Aorta (tissue), 5 donors: Measurements from ENCODE around the gene DMRTC2. TPM values are rescaled to one million over a fixed set of nuclear protein-coding genes. Genes with fewer than 3 reads are reported as not detected.
A peak's percentile ranks its signal among the peaks of the same experiment; 100 is the strongest.
"Not testable (repeated sequence)": the region's sequence is repeated elsewhere in the genome, so short reads cannot be mapped to it uniquely, and the experiment has no call there.

Experiments
- ATAC-seq: fragments of 200-7000 bp; cut with Tn5 transposase; one replicate; pipeline ENCODE4 v1.9.1; 2022; ENCODE audit warnings: moderate library complexity; ENCODE audit not compliant: low FRiP score
- DNase-seq, 2 donors: peaks; one replicate each; pipeline ENCODE4 v3.0.0-alpha.2; 2020
- H3K27ac ChIP-seq, 2 donors: one replicate each; pipeline ENCODE4 v1.5.1; 2013; ENCODE audit warnings: low read length in 2 of 2, mild to moderate bottlenecking in 2 of 2, moderate library complexity in 2 of 2, control low read depth in 1 of 2, inconsistent platforms in 1 of 2, low read depth in 1 of 2
- H3K27me3 ChIP-seq, 2 donors: one replicate each; pipeline ENCODE4 v1.6.1; 2013; ENCODE audit warnings: control low read depth in 1 of 2, low read length in 1 of 2, mild to moderate bottlenecking in 1 of 2, moderate library complexity in 1 of 2; ENCODE audit not compliant: insufficient read depth in 2 of 2, control insufficient read depth in 1 of 2
- H3K36me3 ChIP-seq, 2 donors: one replicate each; pipeline ENCODE4 v1.6.1; 2013; ENCODE audit warnings: control low read depth in 1 of 2, low read length in 1 of 2, mild to moderate bottlenecking in 1 of 2; ENCODE audit not compliant: insufficient read depth in 2 of 2, control insufficient read depth in 1 of 2
- H3K4me1 ChIP-seq, 2 donors: one replicate each; pipeline ENCODE4 v1.6.1; 2013; ENCODE audit warnings: low read length in 2 of 2, control low read depth in 1 of 2, mild to moderate bottlenecking in 1 of 2, moderate library complexity in 1 of 2; ENCODE audit not compliant: insufficient read depth in 2 of 2, control insufficient read depth in 1 of 2
- H3K4me3 ChIP-seq, 2 donors: one replicate each; pipeline ENCODE4 v1.5.1; 2013; ENCODE audit warnings: low read length in 2 of 2, control low read depth in 1 of 2, mild to moderate bottlenecking in 1 of 2
- H3K9me3 ChIP-seq: one replicate; pipeline ENCODE4 v1.6.1; 2013; ENCODE audit warnings: mild to moderate bottlenecking, low read length; ENCODE audit not compliant: control insufficient read depth
- WGBS, 2 donors: extraction: QIAGEN DNeasy Blood & Tissue Kit; methylation state at CpG; one replicate each; pipeline ENCODE4 v1.1.7; 2013; 5-methylcytosine and 5-hydroxymethylcytosine counted together
- intact Hi-C, 2 donors: fragments of 100-400 bp; cut with DNase I; formaldehyde crosslinking; loops; one replicate each; pipeline versions ENCODE4 v1.14.2 to v1.15.0; 2022
- polyA plus RNA-seq, 2 donors: library from polyadenylated mRNA; stranded (reverse); fragments of 200-250 nt; gene quantifications; one replicate each; pipeline ENCODE4 v1.2.3, GENCODE V29; 2013
- total RNA-seq, 2 donors: library from RNA; stranded (reverse); fragmentation: NEBNext Ultra II Directional; extraction: Animal tissue kit (Norgen Biotek cat#: 25700); gene quantifications; one replicate each; pipeline ENCODE4 v1.2.1, GENCODE V29; 2021
- donor health status: healthy with polysubstance abuse.
- donor health status: Bipolar disorder and iron deficiency.
- donor health status: DM: no; HTN: no; CAD: no.
- donor health status: DM: no; HTN: no; CAD: no.
- donor health status: DM: yes; HTN: yes; CAD: no.

The DMRTC2 gene
- total and polyA plus RNA-seq, 4 donors = not detected

DNA sequence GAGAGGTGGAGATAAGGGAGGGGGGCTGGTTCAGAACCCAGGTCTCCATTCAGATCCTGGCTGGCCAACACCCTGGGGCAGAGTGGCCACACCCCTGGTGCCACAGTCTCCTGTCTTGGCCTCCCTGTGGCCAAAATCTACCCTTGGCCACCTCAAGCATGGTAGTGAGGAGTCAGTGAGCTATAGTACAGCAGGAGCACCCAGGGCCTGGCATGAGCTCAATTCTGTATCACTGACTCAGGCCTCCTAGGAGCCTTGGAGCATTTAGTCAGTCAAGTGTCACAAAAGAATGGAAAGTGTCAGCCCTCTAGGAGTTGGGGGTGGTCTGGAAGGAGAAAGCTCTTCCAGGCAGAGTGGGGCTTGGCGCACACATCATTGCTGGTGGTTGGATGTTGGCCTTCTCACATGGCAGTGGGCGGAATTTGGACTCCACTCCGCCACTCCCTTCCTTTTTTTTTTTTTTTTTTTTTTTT lies 25.6 kb downstream of the DMRTC2 start:
- WGBS, 2 donors = 35 to 88% methylated on average over 2 to 3 of the region's 3 CpGs
- Histone ChIP-seq H3K36me3 (peaks cover 0 to 4% of the 10 kb centered on the region in 2 donors), H3K27ac (no peak overlapping the region), H3K4me1 (no peaks in the 10 kb centered on the region), H3K27me3 (no peaks in the 10 kb centered on the region), H3K9me3 (no peaks in the 10 kb centered on the region), H3K4me3 (no peak overlapping the region)
- ATAC-seq = no peak
- intact Hi-C loops = no loop called here
- no peak for DNase-seq

DNA sequence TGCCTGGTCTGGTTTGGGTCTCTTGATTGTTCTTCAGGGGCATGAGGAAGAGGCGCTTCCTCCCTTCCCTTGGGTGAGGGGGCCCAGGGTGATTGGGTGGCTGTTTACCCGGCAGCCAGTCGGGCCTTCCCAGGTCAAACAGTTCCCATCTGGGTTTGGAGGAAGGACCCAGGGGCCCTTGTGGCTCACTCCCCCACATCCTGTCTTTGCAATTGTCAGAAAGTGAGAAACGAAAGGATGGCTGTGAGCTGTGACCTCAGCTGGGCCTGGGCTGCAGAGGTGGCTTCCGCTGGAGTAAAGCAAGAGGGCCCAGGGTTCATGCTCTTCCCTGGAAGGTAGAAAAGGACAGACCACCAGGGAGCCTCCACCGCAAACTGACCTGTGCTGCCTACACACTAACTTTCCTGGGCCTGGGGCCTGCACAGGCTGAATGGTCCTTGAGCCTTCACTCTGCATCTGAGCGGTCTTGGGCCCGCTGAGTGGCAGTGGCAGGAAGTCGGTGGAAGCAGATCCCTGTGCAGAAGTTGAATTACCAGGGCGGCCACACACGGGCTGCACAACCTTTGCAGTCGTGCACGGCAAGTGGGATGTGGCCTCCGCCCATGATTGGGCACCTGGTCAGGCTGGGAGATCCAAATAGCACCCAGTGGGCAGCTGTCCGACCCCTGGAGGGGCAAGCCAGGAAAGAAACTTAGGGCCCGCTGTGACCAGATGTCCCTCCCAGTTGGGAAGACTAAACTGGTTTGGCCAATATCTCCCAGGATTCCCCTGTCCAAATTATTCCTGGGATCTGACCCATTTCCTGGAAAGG lies 26.9 kb downstream of the DMRTC2 start:
- no peaks in the 10 kb centered on the region for H3K27me3 ChIP-seq
- no peaks in the 10 kb centered on the region for H3K4me1 ChIP-seq
- intact Hi-C loops = no loop called here
- no peak overlapping the region for H3K4me3 ChIP-seq
- no peaks in the 10 kb centered on the region for H3K9me3 ChIP-seq
- WGBS, 2 donors = 75% methylated on average over 16 of the region's 16 CpGs
- peak; percentile 37 for ATAC-seq
- peaks cover 0 to 4% of the 10 kb centered on the region in 2 donors for H3K36me3 ChIP-seq
- DNase-seq = no peak
- no peak overlapping the region for H3K27ac ChIP-seq

DNA sequence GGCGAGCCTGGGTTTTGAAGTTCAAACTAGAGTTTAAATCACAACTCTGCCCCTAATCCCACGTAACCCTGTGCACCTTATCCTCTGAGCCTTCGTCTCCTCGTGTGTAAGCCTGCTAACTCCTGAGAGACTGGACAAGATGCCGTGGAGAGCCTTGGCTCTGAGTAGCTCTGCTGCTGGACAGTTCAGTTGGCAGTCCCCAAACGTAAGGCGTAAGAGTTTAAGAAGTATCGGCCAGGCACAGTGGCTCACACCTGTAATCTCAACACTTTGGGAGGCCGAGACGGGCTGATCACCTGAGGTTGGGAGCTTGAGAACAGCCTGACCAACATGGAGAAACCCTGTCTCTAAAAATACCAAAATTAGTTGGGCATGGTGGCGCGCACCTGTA lies 27.5 kb downstream of the DMRTC2 start:
- intact Hi-C loops = no loop called here
- Histone ChIP-seq H3K27ac (no peak overlapping the region), H3K4me1 (no peaks in the 10 kb centered on the region), H3K36me3 (peaks cover 0 to 4% of the 10 kb centered on the region in 2 donors), H3K4me3 (no peak overlapping the region), H3K9me3 (no peaks in the 10 kb centered on the region), H3K27me3 (no peaks in the 10 kb centered on the region)
- WGBS, 2 donors = 87 to 90% methylated on average over 12 of the region's 12 CpGs
- DNase-seq (no peak), ATAC-seq (no peak)

- no peak overlapping the region for H3K27ac ChIP-seq
- 49 to 50% methylated on average over 18 of the region's 18 CpGs for WGBS, 2 donors
- intact Hi-C loops = no loop called here
- no peaks in the 10 kb centered on the region for H3K27me3 ChIP-seq
- H3K36me3 ChIP-seq = peaks cover 0 to 4% of the 10 kb centered on the region in 2 donors
- no peak overlapping the region for H3K4me3 ChIP-seq
- DNase-seq (peak; percentile 64 to 84), ATAC-seq (no peak)
- no peaks in the 10 kb centered on the region for H3K4me1 ChIP-seq
- no peaks in the 10 kb centered on the region for H3K9me3 ChIP-seq
Measured at GRCh38 chr19:41872775-41873647, 28.2 kb downstream of the DMRTC2 start.

DNA sequence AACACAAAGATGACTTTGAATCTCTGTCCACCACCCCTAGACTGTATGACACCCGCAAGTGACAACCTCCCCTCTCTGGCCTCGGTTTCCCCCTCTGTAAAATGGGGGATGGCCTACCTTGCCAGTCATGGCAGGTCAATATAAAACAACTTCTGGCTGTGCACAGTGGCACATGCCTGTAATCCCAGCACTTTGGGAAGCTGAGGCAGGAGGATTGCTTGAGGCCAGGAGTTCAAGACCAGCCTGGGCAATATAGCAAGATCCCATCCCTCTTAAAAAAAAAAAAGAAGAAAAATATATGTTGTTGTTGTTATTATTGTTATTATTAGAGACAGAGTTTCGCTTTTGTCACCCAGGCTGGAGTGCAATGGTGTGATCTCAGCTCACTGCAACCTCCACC lies 31.1 kb downstream of the DMRTC2 start:
- H3K4me3 ChIP-seq, DNase-seq, H3K9me3 ChIP-seq, H3K27ac ChIP-seq, H3K27me3 ChIP-seq, H3K4me1 ChIP-seq, ATAC-seq, intact Hi-C loops, H3K36me3 ChIP-seq: not testable (repeated sequence)
- 77 to 85% methylated on average over 3 of the region's 3 CpGs for WGBS, 2 donors

DNA sequence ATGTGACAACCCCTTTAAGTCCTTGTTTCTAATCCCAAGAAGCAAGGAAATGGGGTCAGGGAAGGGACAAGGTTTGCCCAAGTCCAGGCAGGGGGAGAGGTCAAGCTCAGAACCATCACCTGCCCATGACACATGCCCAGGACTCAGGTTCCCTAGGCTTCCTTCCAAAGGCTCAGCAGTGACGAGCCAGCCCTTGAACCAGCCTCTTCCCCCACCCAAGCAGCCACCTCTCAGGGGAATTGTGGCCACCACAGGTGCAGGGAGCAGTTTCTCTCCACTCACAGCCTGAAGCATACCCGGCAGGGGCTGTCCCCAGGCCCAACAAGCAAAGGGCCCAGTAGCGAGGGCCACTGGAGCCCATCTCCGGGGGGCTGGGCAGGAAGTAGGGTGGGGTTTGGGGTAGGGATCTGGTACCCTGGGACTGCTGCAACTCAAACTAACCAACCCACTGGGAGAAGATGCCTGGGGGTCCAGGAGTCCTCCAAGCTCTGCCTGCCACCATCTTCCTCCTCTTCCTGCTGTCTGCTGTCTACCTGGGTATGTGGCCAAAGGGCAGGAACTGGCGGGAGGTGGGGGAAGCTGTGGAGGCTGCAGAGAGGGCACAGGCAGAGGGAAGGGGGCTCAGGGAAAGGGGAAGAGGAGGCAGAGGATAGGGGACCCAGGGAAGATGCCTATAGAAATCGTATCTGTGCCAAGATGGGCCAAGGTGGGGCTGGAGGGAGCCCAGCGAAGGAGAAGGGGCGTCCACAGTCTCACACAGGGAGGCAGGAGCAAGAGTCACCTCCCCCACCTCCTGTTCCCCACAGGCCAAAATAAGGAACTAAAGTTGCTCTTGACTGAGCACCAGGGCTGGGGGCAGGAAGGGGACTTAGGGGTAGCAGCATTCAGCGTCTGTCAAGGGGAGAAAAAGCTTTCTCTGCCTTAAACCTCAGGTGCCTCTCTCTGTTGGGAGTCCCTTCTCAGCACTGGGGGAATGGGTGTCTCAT lies 32.3 kb downstream of the DMRTC2 start, which contains the start of gene CD79A:
TSS of gene CD79A (plus strand) at position 433 of the 986 bp plus-strand sequence. CDS start at position 459, 26 bp downstream.
- Histone ChIP-seq H3K27me3 (no peaks in the 10 kb centered on the region), H3K36me3 (no peaks in the 10 kb centered on the region), H3K9me3 (no peaks in the 10 kb centered on the region), H3K4me1 (no peaks in the 10 kb centered on the region), H3K27ac (no peak within 1 kb of the TSS), H3K4me3 (no peak within 1 kb of the TSS)
- 60 to 62% methylated on average over 9 of the region's 9 CpGs for WGBS, 2 donors
- DNase-seq (no peak), ATAC-seq (peak; percentile 33)
- intact Hi-C loops = no loop called here

DNA sequence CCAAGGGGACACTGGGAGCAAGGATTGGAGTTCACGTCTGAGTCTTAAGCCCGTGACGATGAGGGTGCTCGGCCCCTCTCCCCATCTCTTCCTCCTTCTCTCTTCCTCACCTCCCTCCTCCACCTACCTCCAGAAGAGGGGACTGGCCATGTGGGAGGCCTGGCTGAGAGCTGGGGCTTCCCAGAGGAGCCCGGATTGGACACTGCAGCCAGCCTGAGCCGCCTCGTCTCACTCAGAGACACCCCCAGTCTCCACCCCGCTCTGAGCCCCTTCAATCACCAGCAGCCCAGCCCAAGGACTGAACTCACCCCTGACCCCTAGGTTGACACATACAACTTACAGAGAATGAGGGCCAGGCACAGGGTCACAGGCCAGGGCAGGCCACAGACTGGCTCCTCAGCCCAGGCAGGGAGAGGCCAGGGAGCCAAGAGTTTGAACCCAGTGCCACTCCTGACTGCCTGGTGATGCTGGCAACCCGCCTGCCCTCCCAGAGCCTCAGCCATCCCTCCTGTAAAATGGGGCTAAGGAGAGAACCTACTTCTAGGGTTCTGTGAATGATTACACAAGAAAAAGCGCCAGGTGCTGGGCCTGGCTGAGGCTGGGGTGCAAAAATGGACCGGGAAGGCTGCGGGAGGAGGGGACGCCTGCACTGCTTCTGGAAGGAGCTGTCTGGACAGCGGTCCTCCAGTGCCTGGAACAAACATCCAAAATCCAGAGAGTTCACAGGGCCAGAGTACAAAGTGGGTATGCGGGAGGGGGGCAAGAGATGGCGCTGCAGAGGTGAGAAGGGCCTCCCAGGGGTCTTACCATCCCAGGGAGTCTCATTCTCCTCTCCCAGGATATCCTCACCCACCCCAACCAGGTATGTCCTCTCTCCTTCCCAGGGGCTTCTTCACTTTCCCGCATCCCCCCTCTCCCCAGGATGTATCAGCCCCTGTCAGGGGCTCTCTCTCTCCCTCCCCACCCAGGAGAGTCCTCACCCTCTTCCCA lies 33.4 kb downstream of the DMRTC2 start:
- H3K4me1 ChIP-seq = no peaks in the 10 kb centered on the region
- H3K4me3 ChIP-seq = no peak overlapping the region
- H3K27me3 ChIP-seq = no peaks in the 10 kb centered on the region
- DNase-seq = no peak
- no peaks in the 10 kb centered on the region for H3K36me3 ChIP-seq
- no peak overlapping the region for H3K27ac ChIP-seq
- H3K9me3 ChIP-seq = no peaks in the 10 kb centered on the region
- intact Hi-C loops = no loop called here
- 64% methylated on average over 16 to 17 of the region's 17 CpGs for WGBS, 2 donors
- ATAC-seq = no peak
